Measurements from ENCODE around the gene FILIP1L.

Gene FILIP1L

DNA sequence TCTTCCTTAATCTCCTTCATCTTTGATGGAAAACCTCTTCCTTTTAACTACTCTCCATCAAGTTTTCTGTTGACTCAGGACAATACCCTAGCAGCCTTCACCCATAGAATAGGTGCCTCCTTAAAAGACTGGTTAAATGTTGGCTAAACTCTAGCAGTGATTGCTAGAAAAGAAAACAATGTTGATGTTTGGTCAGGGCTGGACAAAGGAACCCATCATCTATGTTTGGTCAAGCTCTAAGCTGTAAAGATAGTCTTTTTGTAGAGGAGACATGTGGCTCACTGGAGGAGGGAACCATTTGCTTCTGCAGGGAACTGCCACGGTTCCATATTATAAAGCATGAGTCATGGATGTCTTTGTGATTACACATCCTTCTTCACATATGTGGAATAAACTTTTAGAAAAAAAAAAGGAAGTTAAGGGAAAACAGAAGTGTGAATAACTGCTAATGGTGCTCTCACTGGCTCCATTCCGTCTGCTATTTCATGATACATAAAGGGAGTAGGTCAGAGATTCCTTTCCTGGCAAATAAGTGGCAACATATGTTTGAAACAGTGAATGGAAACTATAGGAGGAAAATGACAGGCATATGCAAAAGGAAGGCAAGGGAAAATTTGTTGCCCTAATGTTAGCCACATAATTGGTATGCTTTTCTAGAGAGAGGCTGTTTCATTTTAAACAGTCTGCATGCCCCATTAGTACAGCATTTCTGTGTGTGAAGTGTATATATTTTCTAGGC lies 218.4 kb downstream of the FILIP1L start:
- DNase-seq: no peak
- Histone ChIP-seq H3K4me2 (ENCODE audit: low read depth, low read length) (no peak overlapping the region), H3K27me3 (replicated peaks; ENCODE audit: insufficient read depth, low read length) (no peaks in the 10 kb centered on the region), H3K4me1 (ENCODE audit: low read length) (no peaks in the 10 kb centered on the region), H3K9ac (ENCODE audit: low read length) (no peak overlapping the region), H3K4me3 (ENCODE audit: low read length) (no peak overlapping the region), H3K36me3 (replicated peaks; ENCODE audit: insufficient read depth, low read length) (no peaks in the 10 kb centered on the region), H3K79me2 (ENCODE audit: low read length) (no peaks in the 10 kb centered on the region), H3K27ac (ENCODE audit: low read length) (no peak overlapping the region), H2AFZ (ENCODE audit: low read length) (no peak overlapping the region), H4K20me1 (ENCODE audit: insufficient read depth, low read length) (no peaks in the 10 kb centered on the region), H3F3A (ENCODE audit: insufficient read depth, low read length) (no peaks in the 10 kb centered on the region), H3K9me3 (replicated peaks; ENCODE audit: insufficient read depth, low read length) (no peaks in the 10 kb centered on the region), H3K9me2 (replicated peaks; ENCODE audit: insufficient read depth, low read length) (no peaks in the 10 kb centered on the region)
- TF ChIP-seq EZH2phosphoT487 (IDR thresholded peaks at IDR 0.05; ENCODE audit: low read length) (no peak), EZH2 (optimal IDR thresholded peaks at IDR 0.05; ENCODE audit: low read depth, low read length) (no peak)
- TF ChIP-seq, protein P1, sequence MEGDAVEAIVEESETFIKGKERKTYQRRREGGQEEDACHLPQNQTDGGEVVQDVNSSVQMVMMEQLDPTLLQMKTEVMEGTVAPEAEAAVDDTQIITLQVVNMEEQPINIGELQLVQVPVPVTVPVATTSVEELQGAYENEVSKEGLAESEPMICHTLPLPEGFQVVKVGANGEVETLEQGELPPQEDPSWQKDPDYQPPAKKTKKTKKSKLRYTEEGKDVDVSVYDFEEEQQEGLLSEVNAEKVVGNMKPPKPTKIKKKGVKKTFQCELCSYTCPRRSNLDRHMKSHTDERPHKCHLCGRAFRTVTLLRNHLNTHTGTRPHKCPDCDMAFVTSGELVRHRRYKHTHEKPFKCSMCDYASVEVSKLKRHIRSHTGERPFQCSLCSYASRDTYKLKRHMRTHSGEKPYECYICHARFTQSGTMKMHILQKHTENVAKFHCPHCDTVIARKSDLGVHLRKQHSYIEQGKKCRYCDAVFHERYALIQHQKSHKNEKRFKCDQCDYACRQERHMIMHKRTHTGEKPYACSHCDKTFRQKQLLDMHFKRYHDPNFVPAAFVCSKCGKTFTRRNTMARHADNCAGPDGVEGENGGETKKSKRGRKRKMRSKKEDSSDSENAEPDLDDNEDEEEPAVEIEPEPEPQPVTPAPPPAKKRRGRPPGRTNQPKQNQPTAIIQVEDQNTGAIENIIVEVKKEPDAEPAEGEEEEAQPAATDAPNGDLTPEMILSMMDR (IDR thresholded peaks at IDR 0.05; ENCODE audit: low read length): no peak

GRCh38 chr3:99895131-99895696 lies 219.1 kb downstream of the FILIP1L start:
- H3K36me3 ChIP-seq (replicated peaks; ENCODE audit: insufficient read depth, low read length): no peaks in the 10 kb centered on the region
- no peak overlapping the region for H3K9ac ChIP-seq (ENCODE audit: low read length)
- no peak overlapping the region for H3K4me2 ChIP-seq (ENCODE audit: low read depth, low read length)
- H3K4me1 ChIP-seq (ENCODE audit: low read length): no peaks in the 10 kb centered on the region
- no peaks in the 10 kb centered on the region for H3K79me2 ChIP-seq (ENCODE audit: low read length)
- H3K4me3 ChIP-seq (ENCODE audit: low read length): no peak overlapping the region
- H3K27me3 ChIP-seq (replicated peaks; ENCODE audit: insufficient read depth, low read length): no peaks in the 10 kb centered on the region
- no peaks in the 10 kb centered on the region for H4K20me1 ChIP-seq (ENCODE audit: insufficient read depth, low read length)
- TF ChIP-seq, protein P1 (IDR thresholded peaks at IDR 0.05; ENCODE audit: low read length): no peak
- TF ChIP-seq EZH2 (optimal IDR thresholded peaks at IDR 0.05; ENCODE audit: low read depth, low read length): no peak
- TF ChIP-seq EZH2phosphoT487 (IDR thresholded peaks at IDR 0.05; ENCODE audit: low read length): no peak
- H3K27ac ChIP-seq (ENCODE audit: low read length): no peak overlapping the region
- no peaks in the 10 kb centered on the region for H3F3A ChIP-seq (ENCODE audit: insufficient read depth, low read length)
- H3K9me2 ChIP-seq (replicated peaks; ENCODE audit: insufficient read depth, low read length): no peaks in the 10 kb centered on the region
- DNase-seq: no peak
- no peak overlapping the region for H2AFZ ChIP-seq (ENCODE audit: low read length)
- no peaks in the 10 kb centered on the region for H3K9me3 ChIP-seq (replicated peaks; ENCODE audit: insufficient read depth, low read length)

- TF ChIP-seq EZH2phosphoT487 (IDR thresholded peaks at IDR 0.05; ENCODE audit: low read length) (no peak), EZH2 (optimal IDR thresholded peaks at IDR 0.05; ENCODE audit: low read depth, low read length) (no peak)
- TF ChIP-seq, protein P1 (IDR thresholded peaks at IDR 0.05; ENCODE audit: low read length): no peak
- Histone ChIP-seq H2AFZ (ENCODE audit: low read length) (no peak overlapping the region), H3K4me1 (ENCODE audit: low read length) (no peaks in the 10 kb centered on the region), H3K9me2 (replicated peaks; ENCODE audit: insufficient read depth, low read length) (no peaks in the 10 kb centered on the region), H3K36me3 (replicated peaks; ENCODE audit: insufficient read depth, low read length) (no peaks in the 10 kb centered on the region), H4K20me1 (ENCODE audit: insufficient read depth, low read length) (no peaks in the 10 kb centered on the region), H3K9ac (ENCODE audit: low read length) (no peak overlapping the region), H3K27me3 (replicated peaks; ENCODE audit: insufficient read depth, low read length) (no peaks in the 10 kb centered on the region), H3K4me2 (ENCODE audit: low read depth, low read length) (no peak overlapping the region), H3K4me3 (ENCODE audit: low read length) (no peak overlapping the region), H3K27ac (ENCODE audit: low read length) (no peak overlapping the region), H3K9me3 (replicated peaks; ENCODE audit: insufficient read depth, low read length) (no peaks in the 10 kb centered on the region), H3F3A (ENCODE audit: insufficient read depth, low read length) (no peaks in the 10 kb centered on the region), H3K79me2 (ENCODE audit: low read length) (no peaks in the 10 kb centered on the region)
- DNase-seq: no peak
Observed at GRCh38 chr3:99892332-99892731, 222.0 kb downstream of the FILIP1L start.

Data from MM.1S (cell line).